A549 (cell line): ENCODE data around the gene IL21R. TPM values are rescaled to one million over a fixed set of nuclear protein-coding genes. Genes with fewer than 3 reads are reported as not detected.

Experiments used
- ATAC-seq, 2 experiments: fragments of 200-7000 bp in 1 of 2; fragments of >200 bp in 1 of 2; cut with Nextera tagmentation in 1 of 2; cut with Tn5 transposase in 1 of 2; 3 replicates each; pipeline versions ENCODE4 v1.8.0 to v1.9.1; 2018 to 2020; ENCODE audit warnings: mild to moderate bottlenecking in 1 of 2, moderate library complexity in 1 of 2
- CTCF ChIA-PET: fragments of 300-600 bp; sonication (Branson Sonifier 250); formaldehyde crosslinking; extraction: SDS; loops from one replicate; lab custom pipeline; 2021; ENCODE audit warnings: antibody characterized with exemption, inconsistent platforms; lab: Yijun Ruan, JAX
- POLR2A ChIA-PET: fragments of 350-600 bp; formaldehyde crosslinking; extraction: SDS; loops from one replicate; lab custom pipeline; 2021; ENCODE audit warnings: antibody characterized with exemption, inconsistent platforms; lab: Yijun Ruan, JAX
- DNase-seq, 2 experiments: peaks; one replicate each; pipeline versions ENCODE4 v3.0.0 to v3.0.0-alpha.2; 2011 to 2016; ENCODE audit warnings: low read depth in 1 of 2, low spot score in 1 of 2
- FAIRE-seq: peaks from 2 replicates; lab custom pipeline; 2011; peaks lifted over from hg19 to GRCh38; lab: Jason Lieb, UNC
- H3K27ac ChIP-seq, 2 experiments: fragments of >200 bp; sonication (Bioruptor Twin); formaldehyde crosslinking; 3 replicates each; pipeline ENCODE4 v1.5.1; 2016 to 2017
- H3K4me1 ChIP-seq: fragments of >200 bp; sonication (Bioruptor Twin); formaldehyde crosslinking; 3 replicates; pipeline ENCODE4 v1.6.1; 2016
- H3K4me2 ChIP-seq: fragments of >200 bp; sonication (Bioruptor Twin); formaldehyde crosslinking; 3 replicates; pipeline ENCODE4 v1.6.1; 2016
- H3K4me3 ChIP-seq: fragments of >200 bp; sonication (Bioruptor Twin); formaldehyde crosslinking; 3 replicates; pipeline ENCODE4 v1.5.1; 2016
- H3K9me3 ChIP-seq: fragments of >200 bp; sonication (Bioruptor Twin); formaldehyde crosslinking; 3 replicates; pipeline ENCODE4 v1.6.1; 2016
- CBX2 ChIP-seq: fragments of 200-600 bp; sonication (generic); IDR thresholded peaks from 2 replicates; pipeline ENCODE4 v1.6.1; 2016; ENCODE audit warnings: low read depth, mild to moderate bottlenecking, borderline replicate concordance
- CEBPB ChIP-seq, 2 experiments: fragments of >200 bp in 1 of 2; sonication (Bioruptor Twin) in 1 of 2; formaldehyde crosslinking in 1 of 2; IDR thresholded peaks; 2 replicates each; pipeline ENCODE4 v1.6.1; 2012 to 2016
- CHD2 ChIP-seq: fragments of 150-350 bp; IDR thresholded peaks from 2 replicates; pipeline ENCODE4 v1.6.1; 2014; ENCODE audit warnings: low read length; ENCODE audit not compliant: partially characterized antibody
- CHD4 ChIP-seq: fragments of 200-600 bp; sonication (generic); IDR thresholded peaks from 2 replicates; pipeline ENCODE4 v1.6.1; 2016; ENCODE audit warnings: antibody characterized with exemption, mild to moderate bottlenecking, borderline replicate concordance
- CTCF ChIP-seq: fragments of >200 bp; sonication (Bioruptor Twin); formaldehyde crosslinking; IDR thresholded peaks from 3 replicates; pipeline ENCODE4 v1.5.1; 2016
- EHMT2 ChIP-seq: fragments of 200-600 bp; sonication (generic); IDR thresholded peaks from 2 replicates; pipeline ENCODE4 v1.6.1; 2016; ENCODE audit warnings: antibody characterized with exemption, low read depth, mild to moderate bottlenecking, moderate library complexity
- ESRRA ChIP-seq: fragments of 150-350 bp; IDR thresholded peaks from 2 replicates; pipeline ENCODE4 v1.6.1; 2014; ENCODE audit warnings: mild to moderate bottlenecking, low read length, borderline replicate concordance
- GATA3 ChIP-seq: IDR thresholded peaks from 2 replicates; pipeline ENCODE4 v1.6.1; 2012; ENCODE audit warnings: borderline replicate concordance
- HEYL ChIP-seq: fragments of 250-450 bp; sonication (Bioruptor Pico); IDR thresholded peaks from 2 replicates; pipeline ENCODE4 v1.8.0; 2021; ENCODE audit warnings: mild to moderate bottlenecking, moderate library complexity
- HMGXB4 ChIP-seq: fragments of 250-450 bp; sonication (Bioruptor Pico); IDR thresholded peaks from 2 replicates; pipeline ENCODE4 v1.5.0; 2021; ENCODE audit warnings: mild to moderate bottlenecking, moderate library complexity, borderline replicate concordance
- HOXB5 ChIP-seq: fragments of 250-450 bp; sonication (Bioruptor Pico); IDR thresholded peaks from 2 replicates; pipeline ENCODE4 v1.5.0; 2020; ENCODE audit warnings: mild to moderate bottlenecking, moderate library complexity
- JUNB ChIP-seq: fragments of >200 bp; sonication (Bioruptor Twin); formaldehyde crosslinking; IDR thresholded peaks from 2 replicates; pipeline ENCODE4 v1.6.1; 2016
- MYC ChIP-seq: IDR thresholded peaks from 2 replicates; pipeline ENCODE4 v1.6.1; 2012; ENCODE audit warnings: mild to moderate bottlenecking, inconsistent platforms, low read length, improper control_type of control experiment, borderline replicate concordance
- NPAS2 ChIP-seq: fragments of 250-450 bp; sonication (Bioruptor Pico); IDR thresholded peaks from 2 replicates; pipeline ENCODE4 v1.8.0; 2022; ENCODE audit warnings: mild to moderate bottlenecking, moderate library complexity, borderline replicate concordance
- PBX3 ChIP-seq: IDR thresholded peaks from 2 replicates; pipeline ENCODE4 v1.6.1; 2012
- POLR2AphosphoS2 ChIP-seq: conservative IDR thresholded peaks from 2 replicates; pipeline ENCODE4 v1.6.1; 2012; ENCODE audit warnings: low read length, improper control_type of control experiment, inconsistent platforms
- REST ChIP-seq: fragments of 200-600 bp; sonication (generic); IDR thresholded peaks from 2 replicates; pipeline ENCODE4 v1.6.1; 2016; ENCODE audit warnings: antibody characterized with exemption, mild to moderate bottlenecking, moderate library complexity
- RFX5 ChIP-seq: fragments of 450-650 bp; IDR thresholded peaks from 2 replicates; pipeline ENCODE4 v1.7.1; 2014; ENCODE audit warnings: antibody characterized with exemption, mild to moderate bottlenecking, moderate library complexity
- TFCP2L1 ChIP-seq: fragments of 250-450 bp; sonication (Bioruptor Pico); IDR thresholded peaks from 2 replicates; pipeline ENCODE4 v1.5.0; 2021; ENCODE audit warnings: mild to moderate bottlenecking
- TP53 ChIP-seq: fragments of 250-450 bp; sonication (Bioruptor Pico); IDR thresholded peaks from 2 replicates; pipeline ENCODE4 v1.5.0; 2021; ENCODE audit warnings: mild to moderate bottlenecking, moderate library complexity
- USF2 ChIP-seq: fragments of 450-650 bp; IDR thresholded peaks from 2 replicates; pipeline ENCODE4 v1.6.1; 2014; ENCODE audit warnings: antibody characterized with exemption
- ZFP36 ChIP-seq: fragments of 450-650 bp; IDR thresholded peaks from 2 replicates; pipeline ENCODE4 v1.6.1; 2014; ENCODE audit warnings: borderline replicate concordance; ENCODE audit not compliant: partially characterized antibody
- ZNF302 ChIP-seq: fragments of 250-450 bp; sonication (Bioruptor Pico); IDR thresholded peaks from 2 replicates; pipeline ENCODE4 v1.9.0; 2021; ENCODE audit warnings: inconsistent platforms, mild to moderate bottlenecking, moderate library complexity
- WGBS: methylation state at CpG from one replicate; pipeline ENCODE4 v1.1.6; 2017; ENCODE audit errors: missing lambda C conversion rate; 5-methylcytosine and 5-hydroxymethylcytosine counted together
- polyA plus RNA-seq, 4 experiments: library from polyadenylated mRNA; depleted of rRNA in 3 of 4; stranded (reverse); fragments of >200 nt; fragmentation: RNase III in 1 of 4; extraction: RNeasy Plus Mini Kit Qiagen cat#74134 plus additional on column Dnase treatment in 1 of 4; gene quantifications; 2 replicates in 3 of 4; 3 replicates in 1 of 4; pipeline ENCODE4 v1.2.3, GENCODE V29; 2011 to 2017
- TF ChIP-seq, protein P1 (sequence below): fragments of 150-350 bp; IDR thresholded peaks from 2 replicates; pipeline ENCODE4 v1.6.1; 2014; ENCODE audit warnings: low read depth, mild to moderate bottlenecking, low read length
- TF ChIP-seq, protein P2 (sequence below): fragments of 250-450 bp; sonication (Bioruptor Pico); IDR thresholded peaks from 2 replicates; pipeline ENCODE4 v1.5.0; 2020; ENCODE audit warnings: low read depth, mild to moderate bottlenecking, moderate library complexity
- TF ChIP-seq, protein P3 (sequence below): IDR thresholded peaks from 2 replicates; pipeline ENCODE4 v1.6.1; 2012

Gene IL21R
- polyA plus RNA-seq, 2 of the 4 experiments (the other 2 are of a cell fraction): 0.04 to 0.09 TPM

DNA sequence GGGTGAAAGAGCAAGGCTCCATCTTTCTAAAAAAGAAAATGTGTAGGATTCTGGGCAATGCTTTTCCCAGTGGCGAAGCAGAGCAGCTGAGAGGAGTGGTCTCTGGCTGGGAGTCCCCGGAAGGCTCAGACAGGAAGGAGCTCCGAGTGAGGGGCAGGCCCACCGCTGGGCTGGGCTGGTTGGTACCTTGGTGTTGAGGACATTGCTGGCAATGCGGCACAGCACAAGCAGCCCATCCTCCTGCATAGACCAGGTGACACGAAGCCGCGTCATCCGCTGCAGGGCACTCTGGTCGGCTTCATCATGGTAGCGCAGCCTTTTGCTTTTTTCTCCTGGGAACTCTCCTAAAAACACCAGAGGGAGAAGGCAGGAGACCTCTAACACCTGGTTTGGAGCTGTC lies 83.8 kb downstream of the IL21R start:
- no peak for FAIRE-seq
- Histone ChIP-seq H3K4me1 (no peaks in the 10 kb centered on the region), H3K4me2 (no peak overlapping the region)
- POLR2A ChIA-PET: interaction anchor here (1.4 kb wide), 1 partner anchor 282 kb away, joined by 4 read pairs; no protein-coding TSS in a partner anchor
- TF ChIP-seq CHD4: no peak
- TF ChIP-seq, protein P1, sequence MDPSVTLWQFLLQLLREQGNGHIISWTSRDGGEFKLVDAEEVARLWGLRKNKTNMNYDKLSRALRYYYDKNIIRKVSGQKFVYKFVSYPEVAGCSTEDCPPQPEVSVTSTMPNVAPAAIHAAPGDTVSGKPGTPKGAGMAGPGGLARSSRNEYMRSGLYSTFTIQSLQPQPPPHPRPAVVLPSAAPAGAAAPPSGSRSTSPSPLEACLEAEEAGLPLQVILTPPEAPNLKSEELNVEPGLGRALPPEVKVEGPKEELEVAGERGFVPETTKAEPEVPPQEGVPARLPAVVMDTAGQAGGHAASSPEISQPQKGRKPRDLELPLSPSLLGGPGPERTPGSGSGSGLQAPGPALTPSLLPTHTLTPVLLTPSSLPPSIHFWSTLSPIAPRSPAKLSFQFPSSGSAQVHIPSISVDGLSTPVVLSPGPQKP: no peak
- no peak for TF ChIP-seq CHD2
- TF ChIP-seq CEBPB (IDR thresholded peaks at IDR 0.05): no peak
- no peak for TF ChIP-seq REST
- no peak for TF ChIP-seq RFX5
- TF ChIP-seq POLR2AphosphoS2: no peak
- TF ChIP-seq, protein P2, sequence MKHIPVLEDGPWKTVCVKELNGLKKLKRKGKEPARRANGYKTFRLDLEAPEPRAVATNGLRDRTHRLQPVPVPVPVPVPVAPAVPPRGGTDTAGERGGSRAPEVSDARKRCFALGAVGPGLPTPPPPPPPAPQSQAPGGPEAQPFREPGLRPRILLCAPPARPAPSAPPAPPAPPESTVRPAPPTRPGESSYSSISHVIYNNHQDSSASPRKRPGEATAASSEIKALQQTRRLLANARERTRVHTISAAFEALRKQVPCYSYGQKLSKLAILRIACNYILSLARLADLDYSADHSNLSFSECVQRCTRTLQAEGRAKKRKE (CRISPR knock-in tag): no peak
- TF ChIP-seq PBX3: no peak
- no peak for TF ChIP-seq TFCP2L1 (CRISPR knock-in tag)
- TF ChIP-seq MYC: no peak
- TF ChIP-seq NPAS2 (CRISPR knock-in tag): no peak
- no peak for TF ChIP-seq TP53 (CRISPR knock-in tag)
- no peak for TF ChIP-seq JUNB
- TF ChIP-seq HOXB5: no peak
- TF ChIP-seq ESRRA: no peak
- TF ChIP-seq, all 56 proteins: peak for 0
- WGBS: 95% methylated on average over 11 of the region's 11 CpGs
- no peak overlapping the region for H3K27ac ChIP-seq
- CTCF ChIA-PET: interaction anchor here (1.2 to 1.5 kb wide), 2 partner anchors 28 to 30 kb away, joined by 3 to 4 read pairs; no protein-coding TSS in a partner anchor
- no peak for ATAC-seq
- no peaks in the 10 kb centered on the region for H3K9me3 ChIP-seq
- no peak overlapping the region for H3K4me3 ChIP-seq
- DNase-seq: no peak

- ChIA-PET POLR2A (no interaction called here), CTCF (no interaction called here)
- no peak for TF ChIP-seq ZNF302 (CRISPR knock-in tag)
- TF ChIP-seq ESRRA: no peak
- no peak for TF ChIP-seq HOXB5
- no peak for TF ChIP-seq ZFP36
- TF ChIP-seq, protein P3, sequence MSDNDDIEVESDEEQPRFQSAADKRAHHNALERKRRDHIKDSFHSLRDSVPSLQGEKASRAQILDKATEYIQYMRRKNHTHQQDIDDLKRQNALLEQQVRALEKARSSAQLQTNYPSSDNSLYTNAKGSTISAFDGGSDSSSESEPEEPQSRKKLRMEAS: no peak
- TF ChIP-seq TP53 (CRISPR knock-in tag): no peak
- TF ChIP-seq CTCF: no peak
- TF ChIP-seq HMGXB4 (CRISPR knock-in tag): no peak
- no peak for TF ChIP-seq CBX2
- no peak for TF ChIP-seq USF2
- TF ChIP-seq HEYL (CRISPR knock-in tag): no peak
- TF ChIP-seq GATA3: no peak
- no peak for TF ChIP-seq EHMT2
These were observed 84.4 kb downstream of the IL21R start for GRCh38 chr16:27486344-27486743.

More at GRCh38 chr16:27486344-27486743, 84.4 kb downstream of the IL21R start:
- 91% methylated on average over 8 of the region's 8 CpGs for WGBS
- ATAC-seq (no peak), FAIRE-seq (no peak), DNase-seq (no peak)
- no peaks in the 10 kb centered on the region for H3K4me1 ChIP-seq
- H3K4me3 ChIP-seq: no peak overlapping the region
- no peak overlapping the region for H3K4me2 ChIP-seq
- no peaks in the 10 kb centered on the region for H3K9me3 ChIP-seq
- no peak overlapping the region for H3K27ac ChIP-seq
